Progenitor cell of endocrine pancreas (in vitro differentiated cells): ENCODE results near the gene OR2V2. TPM values are rescaled to one million over a fixed set of nuclear protein-coding genes. Genes with fewer than 3 reads are reported as not detected.

ENCODE experiments used
- DNase-seq: peaks from one replicate; pipeline ENCODE4 v3.0.0; 2021; ENCODE audit warnings: low spot score; ENCODE audit not compliant: unreplicated experiment
- H3K27ac Mint-ChIP-seq: 2 replicates; pipeline ENCODE4 v1.8.0; 2021; ENCODE audit warnings: mild to moderate bottlenecking, moderate library complexity, mixed read lengths
- H3K27me3 Mint-ChIP-seq: 2 replicates; pipeline ENCODE4 v1.8.0; 2021; ENCODE audit warnings: mixed read lengths
- H3K36me3 Mint-ChIP-seq: 2 replicates; pipeline ENCODE4 v1.8.0; 2022; ENCODE audit warnings: mixed read lengths; ENCODE audit not compliant: insufficient read depth
- H3K4me1 Mint-ChIP-seq: 2 replicates; pipeline ENCODE4 v1.8.0; 2021; ENCODE audit warnings: low read depth, mixed read lengths
- H3K4me3 Mint-ChIP-seq: 2 replicates; pipeline ENCODE4 v1.8.0; 2021; ENCODE audit warnings: low read depth, mild to moderate bottlenecking, moderate library complexity, mixed read lengths
- H3K9me3 Mint-ChIP-seq: 2 replicates; pipeline ENCODE4 v1.8.0; 2021; ENCODE audit warnings: low read depth, mixed read lengths
- total RNA-seq: library from RNA; stranded (reverse); gene quantifications from 2 replicates; pipeline ENCODE4 v1.2.1, GENCODE V29; 2021
- TF ChIP-seq, protein P1 (sequence below): fragments of 200-600 bp; sonication (generic); IDR thresholded peaks from one replicate; pipeline ENCODE4 v1.5.0; 2021; ENCODE audit warnings: antibody characterized with exemption, mild to moderate bottlenecking; ENCODE audit not compliant: unreplicated experiment

The OR2V2 gene
- total RNA-seq, 1 donor from 2014 or later, result not detected

DNA sequence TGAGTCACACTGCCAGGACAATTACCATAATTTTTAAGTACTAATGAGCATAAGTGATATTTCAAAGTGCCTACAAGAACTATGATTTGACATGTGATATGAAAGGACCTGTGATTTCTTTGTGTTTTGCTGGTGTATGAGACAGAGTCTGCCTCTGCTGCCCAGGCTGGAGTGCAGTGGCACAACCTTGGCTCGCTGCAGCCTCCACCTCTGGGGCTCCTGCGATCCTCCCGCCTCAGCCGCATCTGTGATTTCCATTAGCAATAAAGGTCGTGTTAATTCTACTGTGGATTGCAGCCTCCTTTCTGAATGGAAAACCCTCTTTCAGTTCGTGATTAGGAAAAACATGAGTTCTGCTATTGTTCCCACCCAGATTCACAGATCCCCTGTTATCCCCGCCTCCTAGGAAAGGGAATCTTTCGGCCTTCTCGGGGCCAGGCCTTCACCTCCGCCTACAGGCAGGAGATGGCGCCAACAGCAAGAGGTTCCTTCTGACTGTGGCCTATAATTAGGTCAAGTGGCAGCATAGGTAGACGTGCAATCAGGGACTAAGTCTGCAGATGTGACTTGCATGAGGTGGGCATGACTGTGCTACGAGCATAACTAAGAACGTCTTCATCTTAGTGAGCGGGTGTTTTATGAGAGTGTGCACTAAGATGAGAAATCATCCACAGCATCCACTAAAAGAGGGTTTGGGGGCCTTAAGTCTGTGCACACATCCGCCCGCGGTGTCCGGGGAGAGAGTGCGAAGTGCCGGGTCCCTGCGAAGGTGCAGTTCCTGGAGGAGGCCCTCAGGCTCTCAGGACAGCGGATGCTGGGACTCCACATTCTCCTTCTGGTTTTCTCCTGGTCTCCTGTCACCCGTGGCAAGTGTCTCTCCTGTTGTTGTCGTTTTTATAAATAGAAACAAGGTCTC lies 34.5 kb downstream of the OR2V2 start:
- DNase-seq, result peak; percentile 35
- H3K27me3 Mint-ChIP-seq, result peaks cover 18% of the 10 kb centered on the region
- H3K27ac Mint-ChIP-seq, result no peak overlapping the region
- TF ChIP-seq, protein P1, sequence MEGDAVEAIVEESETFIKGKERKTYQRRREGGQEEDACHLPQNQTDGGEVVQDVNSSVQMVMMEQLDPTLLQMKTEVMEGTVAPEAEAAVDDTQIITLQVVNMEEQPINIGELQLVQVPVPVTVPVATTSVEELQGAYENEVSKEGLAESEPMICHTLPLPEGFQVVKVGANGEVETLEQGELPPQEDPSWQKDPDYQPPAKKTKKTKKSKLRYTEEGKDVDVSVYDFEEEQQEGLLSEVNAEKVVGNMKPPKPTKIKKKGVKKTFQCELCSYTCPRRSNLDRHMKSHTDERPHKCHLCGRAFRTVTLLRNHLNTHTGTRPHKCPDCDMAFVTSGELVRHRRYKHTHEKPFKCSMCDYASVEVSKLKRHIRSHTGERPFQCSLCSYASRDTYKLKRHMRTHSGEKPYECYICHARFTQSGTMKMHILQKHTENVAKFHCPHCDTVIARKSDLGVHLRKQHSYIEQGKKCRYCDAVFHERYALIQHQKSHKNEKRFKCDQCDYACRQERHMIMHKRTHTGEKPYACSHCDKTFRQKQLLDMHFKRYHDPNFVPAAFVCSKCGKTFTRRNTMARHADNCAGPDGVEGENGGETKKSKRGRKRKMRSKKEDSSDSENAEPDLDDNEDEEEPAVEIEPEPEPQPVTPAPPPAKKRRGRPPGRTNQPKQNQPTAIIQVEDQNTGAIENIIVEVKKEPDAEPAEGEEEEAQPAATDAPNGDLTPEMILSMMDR, result peak; percentile 71
- H3K9me3 Mint-ChIP-seq, result peaks cover 4% of the 10 kb centered on the region
- no peaks in the 10 kb centered on the region for H3K36me3 Mint-ChIP-seq
- H3K4me1 Mint-ChIP-seq, result peaks cover 12% of the 10 kb centered on the region
- H3K4me3 Mint-ChIP-seq, result no peak overlapping the region

DNA sequence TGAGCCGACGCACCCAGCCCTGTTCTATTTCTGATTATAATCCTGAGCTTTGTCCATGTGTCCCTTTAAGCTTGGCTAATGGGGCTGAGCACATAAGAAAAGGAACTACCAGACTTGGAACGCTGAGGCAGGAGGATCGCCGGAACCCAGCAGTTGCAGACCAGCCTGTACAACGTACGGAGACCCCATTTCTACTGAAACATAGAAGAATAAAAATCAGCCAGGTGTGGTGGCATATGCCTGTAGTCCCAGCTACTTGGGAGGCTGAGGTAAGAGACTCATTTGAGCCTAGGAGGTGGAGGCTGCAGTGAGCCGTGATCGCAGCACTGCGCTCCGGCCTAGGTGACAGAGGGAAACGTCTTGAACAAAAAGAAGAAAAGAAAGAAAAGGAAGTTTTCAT lies 35.3 kb downstream of the OR2V2 start:
- no peaks in the 10 kb centered on the region for H3K36me3 Mint-ChIP-seq
- H3K9me3 Mint-ChIP-seq, result peaks cover 4% of the 10 kb centered on the region
- H3K4me1 Mint-ChIP-seq, result peaks cover 12% of the 10 kb centered on the region
- DNase-seq, result no peak
- no peak overlapping the region for H3K4me3 Mint-ChIP-seq
- H3K27me3 Mint-ChIP-seq, result peaks cover 13% of the 10 kb centered on the region
- TF ChIP-seq, protein P1, result no peak
- H3K27ac Mint-ChIP-seq, result peak overlapping the region; percentile 40

DNA sequence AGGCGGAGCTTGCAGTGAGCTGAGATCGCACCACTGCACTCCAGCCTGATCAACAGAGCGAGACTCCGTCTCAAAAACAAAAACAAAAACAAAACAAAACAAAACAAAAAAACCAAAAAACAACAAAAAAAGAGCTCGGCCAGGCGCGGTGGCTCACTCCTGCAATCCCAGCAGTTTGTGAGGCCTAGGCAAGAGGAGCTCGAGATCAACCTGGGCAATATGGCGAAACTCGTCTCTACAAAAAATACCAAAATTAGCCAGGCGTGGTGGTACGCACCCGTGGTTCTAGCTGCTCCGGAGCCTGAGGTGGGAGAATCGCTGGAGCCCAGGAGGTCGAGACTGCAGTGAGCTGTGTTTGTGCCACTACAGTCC lies 37.4 kb downstream of the OR2V2 start:
- Mint-ChIP-seq H3K4me3 (peak overlapping the region; percentile 80), H3K36me3 (no peaks in the 10 kb centered on the region), H3K9me3 (peaks cover 4% of the 10 kb centered on the region), H3K27ac (peak overlapping the region; percentile 96), H3K27me3 (peaks cover 11% of the 10 kb centered on the region), H3K4me1 (peaks cover 10% of the 10 kb centered on the region)
- TF ChIP-seq, protein P1, result no peak
- DNase-seq, result no peak

DNA sequence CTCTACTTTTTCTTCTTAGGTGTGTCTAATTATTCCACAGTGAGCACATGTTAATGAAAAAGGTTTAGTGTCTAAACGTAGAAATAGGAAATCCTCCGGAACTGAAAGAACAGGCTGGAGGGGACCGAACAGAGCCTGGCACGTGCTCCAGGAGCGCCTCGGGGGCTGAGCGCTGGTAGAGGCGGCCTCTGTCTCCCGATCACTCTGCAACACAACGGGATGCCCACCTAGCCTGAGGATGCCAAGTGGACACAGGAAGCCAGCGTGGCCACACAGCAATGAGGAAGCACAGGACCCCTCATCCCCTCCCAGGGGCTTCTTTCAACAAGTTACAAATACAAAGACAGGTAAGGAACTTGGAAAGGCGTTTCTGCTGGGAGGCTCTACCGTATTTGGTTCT lies 38.2 kb downstream of the OR2V2 start:
- H3K4me1 Mint-ChIP-seq, result peaks cover 7% of the 10 kb centered on the region
- no peaks in the 10 kb centered on the region for H3K36me3 Mint-ChIP-seq
- peaks cover 15% of the 10 kb centered on the region for H3K27me3 Mint-ChIP-seq
- H3K4me3 Mint-ChIP-seq, result no peak overlapping the region
- TF ChIP-seq, protein P1, result no peak
- H3K9me3 Mint-ChIP-seq, result peaks cover 4% of the 10 kb centered on the region
- no peak overlapping the region for H3K27ac Mint-ChIP-seq
- DNase-seq, result no peak

DNA sequence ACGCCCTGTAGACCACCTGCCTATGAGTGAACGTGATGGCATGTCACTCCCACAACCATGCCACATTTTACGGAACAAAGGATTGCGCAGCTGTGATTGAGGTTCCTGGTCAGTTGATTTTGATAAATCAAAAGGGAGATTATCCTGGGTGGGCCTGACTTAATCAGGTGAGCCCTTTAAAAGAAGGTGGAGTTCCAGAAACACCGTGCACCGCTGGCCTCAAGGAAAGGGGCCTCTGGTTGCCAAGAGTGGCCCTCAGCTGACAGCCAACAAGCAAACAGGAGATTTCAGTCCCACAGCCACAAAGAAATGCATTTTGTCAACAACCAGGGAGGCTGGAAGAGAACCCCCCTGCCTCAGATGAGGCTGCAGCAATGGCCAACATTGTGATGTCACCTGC lies 38.6 kb downstream of the OR2V2 start:
- no peaks in the 10 kb centered on the region for H3K36me3 Mint-ChIP-seq
- peak overlapping the region; percentile 15 for H3K4me3 Mint-ChIP-seq
- peaks cover 5% of the 10 kb centered on the region for H3K4me1 Mint-ChIP-seq
- H3K27ac Mint-ChIP-seq, result peak overlapping the region; percentile 45
- H3K9me3 Mint-ChIP-seq, result peaks cover 4% of the 10 kb centered on the region
- H3K27me3 Mint-ChIP-seq, result peaks cover 16% of the 10 kb centered on the region
- TF ChIP-seq, protein P1, result no peak
- no peak for DNase-seq
